K562 (cell line): ENCODE measurements around the gene MAST4. TPM values are rescaled to one million over a fixed set of nuclear protein-coding genes. Genes with fewer than 3 reads are reported as not detected.
A peak's percentile ranks its signal among the peaks of the same experiment; 100 is the strongest.

Experiments used
- CREB1 ChIP-seq, 2 experiments: sonication (generic) in 1 of 2; formaldehyde crosslinking in 1 of 2; IDR thresholded peaks; 2 replicates each; pipeline versions ENCODE4 v1.6.1 to v1.8.0; 2012 to 2022; ENCODE audit warnings: inconsistent platforms in 1 of 2, mild to moderate bottlenecking in 1 of 2, missing genetic modification reagents in 1 of 2, moderate library complexity in 1 of 2
- DEAF1 ChIP-seq: fragments of 450-650 bp; formaldehyde crosslinking; IDR thresholded peaks from 2 replicates; pipeline ENCODE4 v1.4.0; 2020; ENCODE audit warnings: mild to moderate bottlenecking, moderate library complexity
- KAT2B ChIP-seq: IDR thresholded peaks from one replicate; pipeline ENCODE4 v1.6.1; 2012; ENCODE audit warnings: low read depth, mild to moderate bottlenecking, control low read depth, inconsistent platforms, low read length, moderate library complexity
- MEIS2 ChIP-seq: fragments of 450-650 bp; IDR thresholded peaks from 2 replicates; pipeline ENCODE4 v1.6.1; 2014; ENCODE audit warnings: mild to moderate bottlenecking; ENCODE audit not compliant: partially characterized antibody
- NKRF ChIP-seq: fragments of 450-650 bp; IDR thresholded peaks from 2 replicates; pipeline ENCODE4 v1.6.1; 2016; ENCODE audit warnings: borderline replicate concordance
- PHB ChIP-seq: fragments of 250-450 bp; sonication (Bioruptor Pico); IDR thresholded peaks from 2 replicates; pipeline ENCODE4 v1.5.0; 2021
- PHTF2 ChIP-seq: fragments of 250-450 bp; sonication (Bioruptor Pico); IDR thresholded peaks from 2 replicates; pipeline ENCODE4 v1.5.0; 2021; ENCODE audit warnings: mild to moderate bottlenecking
- RAD21 ChIP-seq, 2 experiments: fragments of 250-450 bp in 1 of 2; fragments of 450-650 bp in 1 of 2; sonication (Bioruptor Pico) in 1 of 2; formaldehyde crosslinking in 1 of 2; IDR thresholded peaks in 1 of 2; conservative IDR thresholded peaks in 1 of 2; 2 replicates each; pipeline versions ENCODE4 v1.4.0 to v1.8.0; 2020 to 2022; ENCODE audit warnings: mild to moderate bottlenecking in 2 of 2, moderate library complexity in 1 of 2
- REST ChIP-seq, 2 experiments: fragments of 450-650 bp; formaldehyde crosslinking in 1 of 2; IDR thresholded peaks; 2 replicates each; pipeline versions ENCODE4 v1.4.0 to v1.6.1; 2014 to 2020; ENCODE audit warnings: mild to moderate bottlenecking in 2 of 2, borderline replicate concordance in 1 of 2, low read depth in 1 of 2
- SMC3 ChIP-seq: conservative IDR thresholded peaks from 2 replicates; pipeline ENCODE4 v1.6.1; 2011; ENCODE audit warnings: low read depth, low read length, improper control_type of control experiment; ENCODE audit not compliant: insufficient read depth
- ZNF12 ChIP-seq: sonication (generic); formaldehyde crosslinking; IDR thresholded peaks from 2 replicates; pipeline ENCODE4 v1.4.0; 2020; ENCODE audit warnings: mild to moderate bottlenecking, missing genetic modification reagents
- ZNF3 ChIP-seq: fragments of 250-450 bp; sonication (Bioruptor Pico); IDR thresholded peaks from 2 replicates; pipeline ENCODE4 v1.5.0; 2021; ENCODE audit warnings: mild to moderate bottlenecking, moderate library complexity
- polyA plus RNA-seq, 8 experiments: library from polyadenylated mRNA; depleted of rRNA in 4 of 8; stranded (reverse) in 5 of 8; unstranded in 3 of 8; fragments of >200 nt; fragmentation: Nextera tagmentation in 2 of 8; fragmentation: Illumina TruSeq in 1 of 8; extraction: Ambion mirVana in 2 of 8; extraction: Trizol in 1 of 8; gene quantifications; 2 replicates each; pipeline versions ENCODE4 v1.2.1 to v1.2.3, GENCODE V29; 2011 to 2014; ENCODE audit warnings: inconsistent platforms in 1 of 8, missing spikeins in 1 of 8
- total RNA-seq, 7 experiments: library from RNA; depleted of rRNA in 6 of 7; stranded (reverse); fragments of >200 nt in 6 of 7; fragmentation: Illumina TruSeq in 2 of 7; extraction: Trizol in 2 of 7; gene quantifications; 2 replicates each; pipeline versions ENCODE4 v1.2.1 to v1.2.3, GENCODE V29; 2011 to 2021; ENCODE audit warnings: low replicate concordance in 1 of 7
- TF ChIP-seq, protein P1 (sequence below): fragments of 250-450 bp; sonication (Bioruptor Pico); IDR thresholded peaks from 2 replicates; pipeline ENCODE4 v1.6.1; 2021; ENCODE audit warnings: mild to moderate bottlenecking

Gene MAST4
- total and polyA plus RNA-seq, 9 of the 15 experiments (the other 6 are each of a cell fraction or from before 2014, with no cell fraction given) = 0.88 to 10.1 (median 5.2) TPM

DNA sequence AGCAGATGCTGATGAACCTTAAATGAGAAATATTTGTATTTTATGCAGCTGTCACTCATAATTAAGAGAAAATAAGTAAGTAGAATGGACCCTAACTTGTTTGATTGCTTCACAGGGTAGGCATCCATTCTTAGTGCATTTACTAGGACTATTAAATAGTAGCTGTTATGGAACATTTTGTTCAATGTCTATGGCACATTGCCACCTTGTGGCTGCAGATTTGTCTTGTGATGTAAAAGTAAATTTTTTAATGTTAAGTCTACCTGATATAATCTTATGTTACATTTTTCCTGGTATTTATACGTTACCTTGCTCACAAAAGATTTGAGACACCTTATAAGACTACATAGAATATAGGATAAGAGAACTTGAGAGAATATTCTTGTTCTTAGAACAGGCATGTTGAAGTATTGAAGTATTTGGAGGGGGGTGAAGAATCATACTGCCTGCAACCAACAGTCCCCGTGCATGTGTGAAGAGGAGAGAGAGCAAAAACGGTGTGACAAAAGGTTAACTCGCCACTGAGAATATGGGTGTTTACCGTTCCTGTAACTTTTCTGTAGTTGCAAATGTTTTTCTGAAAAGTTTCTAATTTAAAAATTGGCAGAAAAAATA is 161.1 kb downstream of the MAST4 start (continued):
- TF ChIP-seq NKRF = no peak
- peak; percentile 53 to 71 for TF ChIP-seq RAD21 (CRISPR knock-in tag; conservative IDR thresholded peaks at IDR 0.05 in 1 of 2, IDR thresholded peaks at IDR 0.05 in 1 of 2)
- no peak for TF ChIP-seq ZNF3 (CRISPR knock-in tag)
- no peak for TF ChIP-seq ZNF12 (CRISPR knock-in tag)
- no peak for TF ChIP-seq MEIS2
- no peak for TF ChIP-seq PHB
- no peak for TF ChIP-seq CREB1 (IDR thresholded peaks at IDR 0.05)
- TF ChIP-seq CREB1 (CRISPR knock-in tag; IDR thresholded peaks at IDR 0.05) = no peak
- no peak for TF ChIP-seq PHTF2
- TF ChIP-seq KAT2B = no peak
- 0 out of 2 replicates have a peak, but pooled peaks have one; percentile 19 for TF ChIP-seq DEAF1 (CRISPR knock-in tag)
- peak; percentile 48; the same call in 1 of the 2 replicates for TF ChIP-seq REST (IDR thresholded peaks at IDR 0.05; ENCODE audit: borderline replicate concordance)
- no peak for TF ChIP-seq REST (CRISPR knock-in tag; IDR thresholded peaks at IDR 0.05; ENCODE audit: low read depth)
- TF ChIP-seq, protein P1, sequence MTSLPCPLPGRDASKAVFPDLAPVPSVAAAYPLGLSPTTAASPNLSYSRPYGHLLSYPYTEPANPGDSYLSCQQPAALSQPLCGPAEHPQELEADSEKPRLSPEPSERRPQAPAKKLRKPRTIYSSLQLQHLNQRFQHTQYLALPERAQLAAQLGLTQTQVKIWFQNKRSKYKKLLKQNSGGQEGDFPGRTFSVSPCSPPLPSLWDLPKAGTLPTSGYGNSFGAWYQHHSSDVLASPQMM = no peak
- TF ChIP-seq SMC3 = 0 out of 2 replicates have a peak, but pooled peaks have one; percentile 13
